WTC11 (cell line): ENCODE data around the gene TDRD3. TPM values are rescaled to one million over a fixed set of nuclear protein-coding genes. Genes with fewer than 3 reads are reported as not detected.

Experiments used
- ATAC-seq: fragments of 200-7000 bp; cut with Tn5 transposase; 2 replicates; pipeline ENCODE4 v1.10.0; 2021; ENCODE audit warnings: mild to moderate bottlenecking, moderate library complexity
- CTCF ChIA-PET: fragments of 300-600 bp; sonication (Branson Sonifier 250); formaldehyde crosslinking; loops from one replicate; lab custom pipeline; 2021; ENCODE audit warnings: antibody characterized with exemption; lab: Charles Lee
- POLR2A ChIA-PET: fragments of 350-600 bp; sonication (Branson Sonifier 250); formaldehyde crosslinking; loops from one replicate; lab custom pipeline; 2021; ENCODE audit warnings: antibody characterized with exemption; lab: Charles Lee
- DNase-seq: peaks from one replicate; pipeline ENCODE4 v3.0.0; 2021; ENCODE audit warnings: low spot score
- H3K27ac Mint-ChIP-seq: 2 replicates; pipeline ENCODE4 v1.8.0; 2021; ENCODE audit warnings: mixed read lengths
- H3K27me3 Mint-ChIP-seq: 2 replicates; pipeline ENCODE4 v1.8.0; 2021; ENCODE audit warnings: low read depth, mild to moderate bottlenecking, moderate library complexity, mixed read lengths
- H3K36me3 Mint-ChIP-seq: 2 replicates; pipeline ENCODE4 v1.8.0; 2021; ENCODE audit warnings: mixed read lengths
- H3K4me1 Mint-ChIP-seq: 2 replicates; pipeline ENCODE4 v1.8.0; 2022; ENCODE audit warnings: mixed read lengths
- H3K4me3 Mint-ChIP-seq: 2 replicates; pipeline ENCODE4 v1.8.0; 2021; ENCODE audit warnings: mild to moderate bottlenecking, moderate library complexity, mixed read lengths
- H3K9me3 Mint-ChIP-seq: 2 replicates; pipeline ENCODE4 v1.8.0; 2021; ENCODE audit warnings: mixed read lengths
- EMX1 ChIP-seq: fragments of 250-450 bp; sonication (Bioruptor Pico); IDR thresholded peaks from 2 replicates; pipeline ENCODE4 v1.8.0; 2021; ENCODE audit warnings: mild to moderate bottlenecking
- FOXJ3 ChIP-seq: sonication (generic); formaldehyde crosslinking; IDR thresholded peaks from 2 replicates; pipeline ENCODE4 v1.9.0; 2021; ENCODE audit warnings: missing genetic modification reagents, mild to moderate bottlenecking, borderline replicate concordance
- FOXK1 ChIP-seq: sonication (generic); formaldehyde crosslinking; IDR thresholded peaks from 2 replicates; pipeline ENCODE4 v1.8.0; 2022; ENCODE audit warnings: mild to moderate bottlenecking, moderate library complexity, missing genetic modification reagents
- GABPB1 ChIP-seq: sonication (generic); formaldehyde crosslinking; IDR thresholded peaks from 2 replicates; pipeline ENCODE4 v1.8.1; 2023; ENCODE audit warnings: mild to moderate bottlenecking, missing genetic modification reagents
- GRHL2 ChIP-seq: fragments of 250-450 bp; sonication (Bioruptor Pico); IDR thresholded peaks from 2 replicates; pipeline ENCODE4 v1.8.0; 2022; ENCODE audit warnings: mild to moderate bottlenecking, moderate library complexity; ENCODE audit not compliant: insufficient replicate concordance, severe bottlenecking
- IRF2 ChIP-seq: sonication (generic); formaldehyde crosslinking; IDR thresholded peaks from 2 replicates; pipeline ENCODE4 v1.8.0; 2022; ENCODE audit warnings: low read depth, missing genetic modification reagents, borderline replicate concordance
- KAT7 ChIP-seq: sonication (generic); formaldehyde crosslinking; IDR thresholded peaks from 2 replicates; pipeline ENCODE4 v1.8.1; 2023; ENCODE audit warnings: missing genetic modification reagents, mild to moderate bottlenecking, borderline replicate concordance
- MYBL2 ChIP-seq: sonication (generic); formaldehyde crosslinking; IDR thresholded peaks from 2 replicates; pipeline ENCODE4 v1.8.1; 2023; ENCODE audit warnings: mild to moderate bottlenecking, moderate library complexity, missing genetic modification reagents
- NFYB ChIP-seq: sonication (generic); formaldehyde crosslinking; conservative IDR thresholded peaks from 2 replicates; pipeline ENCODE4 v1.8.0; 2022; ENCODE audit warnings: low read depth, missing genetic modification reagents
- NR3C1 ChIP-seq: sonication (generic); formaldehyde crosslinking; conservative IDR thresholded peaks from 2 replicates; pipeline ENCODE4 v1.8.1; 2023; ENCODE audit warnings: low read depth, mild to moderate bottlenecking, missing genetic modification reagents
- PRRX2 ChIP-seq: fragments of 250-450 bp; sonication (Bioruptor Pico); IDR thresholded peaks from 2 replicates; pipeline ENCODE4 v1.8.0; 2021; ENCODE audit warnings: mild to moderate bottlenecking
- ZNF317 ChIP-seq: sonication (generic); formaldehyde crosslinking; IDR thresholded peaks from 2 replicates; pipeline ENCODE4 v1.8.1; 2023; ENCODE audit warnings: low read depth, mild to moderate bottlenecking, moderate library complexity, missing genetic modification reagents, borderline replicate concordance
- total RNA-seq: library from RNA; stranded (reverse); gene quantifications from 3 replicates; pipeline ENCODE4 v1.2.3, GENCODE V29; 2021
- TF ChIP-seq, protein P1 (sequence below): sonication (generic); formaldehyde crosslinking; IDR thresholded peaks from 2 replicates; pipeline ENCODE4 v1.8.1; 2022; ENCODE audit warnings: mild to moderate bottlenecking, moderate library complexity, missing genetic modification reagents
- TF ChIP-seq, protein P2 (sequence below): fragments of 250-450 bp; sonication (Bioruptor Pico); IDR thresholded peaks from 2 replicates; pipeline ENCODE4 v1.9.0; 2021; ENCODE audit warnings: moderate library complexity, mild to moderate bottlenecking, inconsistent platforms, borderline replicate concordance
- TF ChIP-seq, protein P3 (sequence below): sonication (generic); formaldehyde crosslinking; IDR thresholded peaks from 2 replicates; pipeline ENCODE4 v1.8.0; 2022; ENCODE audit warnings: missing genetic modification reagents
- TF ChIP-seq, protein P4 (sequence below): sonication (generic); formaldehyde crosslinking; IDR thresholded peaks from 2 replicates; pipeline ENCODE4 v1.8.1; 2023; ENCODE audit warnings: mild to moderate bottlenecking, moderate library complexity, missing genetic modification reagents
- TF ChIP-seq, protein P5 (sequence below): sonication (generic); formaldehyde crosslinking; IDR thresholded peaks from 2 replicates; pipeline ENCODE4 v1.8.1; 2023; ENCODE audit warnings: mild to moderate bottlenecking, missing genetic modification reagents, moderate library complexity
- TF ChIP-seq, protein P6 (sequence below): sonication (generic); formaldehyde crosslinking; conservative IDR thresholded peaks from 2 replicates; pipeline ENCODE4 v1.8.1; 2022; ENCODE audit warnings: mild to moderate bottlenecking, missing genetic modification reagents
- TF ChIP-seq, protein P7 (sequence below): fragments of 200-600 bp; IDR thresholded peaks from 2 replicates; pipeline ENCODE4 v1.8.0; 2022; ENCODE audit warnings: antibody characterized with exemption
- TF ChIP-seq, protein P8 (sequence below): fragments of 250-450 bp; sonication (Bioruptor Pico); IDR thresholded peaks from 2 replicates; pipeline ENCODE4 v1.9.0; 2021; ENCODE audit warnings: mild to moderate bottlenecking

Gene TDRD3
- total RNA-seq, 1 experiment from 2014 or later = 19.5 TPM

DNA sequence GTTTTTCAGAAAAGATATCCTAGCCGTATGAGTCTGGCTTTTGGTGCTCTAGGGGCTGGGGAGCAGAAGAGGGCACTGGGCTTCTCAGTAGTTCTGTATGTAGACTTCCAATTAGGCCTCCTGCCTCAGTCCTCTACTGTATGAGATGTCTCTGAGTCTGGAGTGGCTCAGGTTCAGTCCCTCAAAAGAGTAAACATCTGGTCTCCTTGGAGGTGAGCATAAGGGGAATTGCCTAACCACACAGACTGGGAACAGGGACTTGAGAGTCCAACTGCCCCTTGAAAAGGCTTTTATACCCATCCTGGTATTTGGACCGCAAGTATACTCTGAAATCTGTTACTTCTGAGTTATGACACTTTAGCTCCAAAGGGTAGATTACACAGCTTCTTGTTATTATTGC lies 214.5 kb downstream of the TDRD3 start:
- ATAC-seq (no peak), DNase-seq (no peak)
- Mint-ChIP-seq H3K4me3 (no peak overlapping the region), H3K27me3 (no peaks in the 10 kb centered on the region), H3K4me1 (peaks cover 11% of the 10 kb centered on the region), H3K9me3 (no peaks in the 10 kb centered on the region), H3K36me3 (no peaks in the 10 kb centered on the region), H3K27ac (no peak overlapping the region)
- TF ChIP-seq, protein P1, sequence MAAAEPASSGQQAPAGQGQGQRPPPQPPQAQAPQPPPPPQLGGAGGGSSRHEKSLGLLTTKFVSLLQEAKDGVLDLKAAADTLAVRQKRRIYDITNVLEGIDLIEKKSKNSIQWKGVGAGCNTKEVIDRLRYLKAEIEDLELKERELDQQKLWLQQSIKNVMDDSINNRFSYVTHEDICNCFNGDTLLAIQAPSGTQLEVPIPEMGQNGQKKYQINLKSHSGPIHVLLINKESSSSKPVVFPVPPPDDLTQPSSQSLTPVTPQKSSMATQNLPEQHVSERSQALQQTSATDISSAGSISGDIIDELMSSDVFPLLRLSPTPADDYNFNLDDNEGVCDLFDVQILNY (CRISPR knock-in tag) = no peak
- no peak for TF ChIP-seq NR3C1 (CRISPR knock-in tag)
- TF ChIP-seq FOXJ3 = no peak
- TF ChIP-seq ZNF317 (CRISPR knock-in tag) = no peak
- TF ChIP-seq, protein P2, sequence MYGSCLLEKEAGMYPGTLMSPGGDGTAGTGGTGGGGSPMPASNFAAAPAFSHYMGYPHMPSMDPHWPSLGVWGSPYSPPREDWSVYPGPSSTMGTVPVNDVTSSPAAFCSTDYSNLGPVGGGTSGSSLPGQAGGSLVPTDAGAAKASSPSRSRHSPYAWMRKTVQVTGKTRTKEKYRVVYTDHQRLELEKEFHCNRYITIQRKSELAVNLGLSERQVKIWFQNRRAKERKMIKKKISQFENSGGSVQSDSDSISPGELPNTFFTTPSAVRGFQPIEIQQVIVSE (CRISPR knock-in tag) = no peak
- TF ChIP-seq, protein P3, sequence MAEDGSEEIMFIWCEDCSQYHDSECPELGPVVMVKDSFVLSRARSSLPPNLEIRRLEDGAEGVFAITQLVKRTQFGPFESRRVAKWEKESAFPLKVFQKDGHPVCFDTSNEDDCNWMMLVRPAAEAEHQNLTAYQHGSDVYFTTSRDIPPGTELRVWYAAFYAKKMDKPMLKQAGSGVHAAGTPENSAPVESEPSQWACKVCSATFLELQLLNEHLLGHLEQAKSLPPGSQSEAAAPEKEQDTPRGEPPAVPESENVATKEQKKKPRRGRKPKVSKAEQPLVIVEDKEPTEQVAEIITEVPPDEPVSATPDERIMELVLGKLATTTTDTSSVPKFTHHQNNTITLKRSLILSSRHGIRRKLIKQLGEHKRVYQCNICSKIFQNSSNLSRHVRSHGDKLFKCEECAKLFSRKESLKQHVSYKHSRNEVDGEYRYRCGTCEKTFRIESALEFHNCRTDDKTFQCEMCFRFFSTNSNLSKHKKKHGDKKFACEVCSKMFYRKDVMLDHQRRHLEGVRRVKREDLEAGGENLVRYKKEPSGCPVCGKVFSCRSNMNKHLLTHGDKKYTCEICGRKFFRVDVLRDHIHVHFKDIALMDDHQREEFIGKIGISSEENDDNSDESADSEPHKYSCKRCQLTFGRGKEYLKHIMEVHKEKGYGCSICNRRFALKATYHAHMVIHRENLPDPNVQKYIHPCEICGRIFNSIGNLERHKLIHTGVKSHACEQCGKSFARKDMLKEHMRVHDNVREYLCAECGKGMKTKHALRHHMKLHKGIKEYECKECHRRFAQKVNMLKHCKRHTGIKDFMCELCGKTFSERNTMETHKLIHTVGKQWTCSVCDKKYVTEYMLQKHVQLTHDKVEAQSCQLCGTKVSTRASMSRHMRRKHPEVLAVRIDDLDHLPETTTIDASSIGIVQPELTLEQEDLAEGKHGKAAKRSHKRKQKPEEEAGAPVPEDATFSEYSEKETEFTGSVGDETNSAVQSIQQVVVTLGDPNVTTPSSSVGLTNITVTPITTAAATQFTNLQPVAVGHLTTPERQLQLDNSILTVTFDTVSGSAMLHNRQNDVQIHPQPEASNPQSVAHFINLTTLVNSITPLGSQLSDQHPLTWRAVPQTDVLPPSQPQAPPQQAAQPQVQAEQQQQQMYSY (CRISPR knock-in tag) = no peak
- TF ChIP-seq PRRX2 = no peak
- TF ChIP-seq, protein P4, sequence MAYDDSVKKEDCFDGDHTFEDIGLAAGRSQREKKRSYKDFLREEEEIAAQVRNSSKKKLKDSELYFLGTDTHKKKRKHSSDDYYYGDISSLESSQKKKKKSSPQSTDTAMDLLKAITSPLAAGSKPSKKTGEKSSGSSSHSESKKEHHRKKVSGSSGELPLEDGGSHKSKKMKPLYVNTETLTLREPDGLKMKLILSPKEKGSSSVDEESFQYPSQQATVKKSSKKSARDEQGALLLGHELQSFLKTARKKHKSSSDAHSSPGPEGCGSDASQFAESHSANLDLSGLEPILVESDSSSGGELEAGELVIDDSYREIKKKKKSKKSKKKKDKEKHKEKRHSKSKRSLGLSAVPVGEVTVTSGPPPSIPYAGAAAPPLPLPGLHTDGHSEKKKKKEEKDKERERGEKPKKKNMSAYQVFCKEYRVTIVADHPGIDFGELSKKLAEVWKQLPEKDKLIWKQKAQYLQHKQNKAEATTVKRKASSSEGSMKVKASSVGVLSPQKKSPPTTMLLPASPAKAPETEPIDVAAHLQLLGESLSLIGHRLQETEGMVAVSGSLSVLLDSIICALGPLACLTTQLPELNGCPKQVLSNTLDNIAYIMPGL (CRISPR knock-in tag) = no peak
- TF ChIP-seq KAT7 (CRISPR knock-in tag) = no peak
- TF ChIP-seq IRF2 (CRISPR knock-in tag) = no peak
- no peak for TF ChIP-seq EMX1 (CRISPR knock-in tag)
- no peak for TF ChIP-seq MYBL2 (CRISPR knock-in tag)
- TF ChIP-seq, protein P5, sequence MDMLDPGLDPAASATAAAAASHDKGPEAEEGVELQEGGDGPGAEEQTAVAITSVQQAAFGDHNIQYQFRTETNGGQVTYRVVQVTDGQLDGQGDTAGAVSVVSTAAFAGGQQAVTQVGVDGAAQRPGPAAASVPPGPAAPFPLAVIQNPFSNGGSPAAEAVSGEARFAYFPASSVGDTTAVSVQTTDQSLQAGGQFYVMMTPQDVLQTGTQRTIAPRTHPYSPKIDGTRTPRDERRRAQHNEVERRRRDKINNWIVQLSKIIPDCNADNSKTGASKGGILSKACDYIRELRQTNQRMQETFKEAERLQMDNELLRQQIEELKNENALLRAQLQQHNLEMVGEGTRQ (CRISPR knock-in tag) = no peak
- TF ChIP-seq NFYB = no peak
- TF ChIP-seq GABPB1 (CRISPR knock-in tag) = no peak
- TF ChIP-seq, protein P6, sequence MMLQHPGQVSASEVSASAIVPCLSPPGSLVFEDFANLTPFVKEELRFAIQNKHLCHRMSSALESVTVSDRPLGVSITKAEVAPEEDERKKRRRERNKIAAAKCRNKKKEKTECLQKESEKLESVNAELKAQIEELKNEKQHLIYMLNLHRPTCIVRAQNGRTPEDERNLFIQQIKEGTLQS (CRISPR knock-in tag) = no peak
- TF ChIP-seq FOXK1 (CRISPR knock-in tag) = no peak
- no peak for TF ChIP-seq GRHL2
- TF ChIP-seq, protein P7, sequence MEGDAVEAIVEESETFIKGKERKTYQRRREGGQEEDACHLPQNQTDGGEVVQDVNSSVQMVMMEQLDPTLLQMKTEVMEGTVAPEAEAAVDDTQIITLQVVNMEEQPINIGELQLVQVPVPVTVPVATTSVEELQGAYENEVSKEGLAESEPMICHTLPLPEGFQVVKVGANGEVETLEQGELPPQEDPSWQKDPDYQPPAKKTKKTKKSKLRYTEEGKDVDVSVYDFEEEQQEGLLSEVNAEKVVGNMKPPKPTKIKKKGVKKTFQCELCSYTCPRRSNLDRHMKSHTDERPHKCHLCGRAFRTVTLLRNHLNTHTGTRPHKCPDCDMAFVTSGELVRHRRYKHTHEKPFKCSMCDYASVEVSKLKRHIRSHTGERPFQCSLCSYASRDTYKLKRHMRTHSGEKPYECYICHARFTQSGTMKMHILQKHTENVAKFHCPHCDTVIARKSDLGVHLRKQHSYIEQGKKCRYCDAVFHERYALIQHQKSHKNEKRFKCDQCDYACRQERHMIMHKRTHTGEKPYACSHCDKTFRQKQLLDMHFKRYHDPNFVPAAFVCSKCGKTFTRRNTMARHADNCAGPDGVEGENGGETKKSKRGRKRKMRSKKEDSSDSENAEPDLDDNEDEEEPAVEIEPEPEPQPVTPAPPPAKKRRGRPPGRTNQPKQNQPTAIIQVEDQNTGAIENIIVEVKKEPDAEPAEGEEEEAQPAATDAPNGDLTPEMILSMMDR = no peak
- TF ChIP-seq, protein P8, sequence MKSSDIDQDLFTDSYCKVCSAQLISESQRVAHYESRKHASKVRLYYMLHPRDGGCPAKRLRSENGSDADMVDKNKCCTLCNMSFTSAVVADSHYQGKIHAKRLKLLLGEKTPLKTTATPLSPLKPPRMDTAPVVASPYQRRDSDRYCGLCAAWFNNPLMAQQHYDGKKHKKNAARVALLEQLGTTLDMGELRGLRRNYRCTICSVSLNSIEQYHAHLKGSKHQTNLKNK (CRISPR knock-in tag) = no peak
- CTCF ChIA-PET = no interaction called here
- POLR2A ChIA-PET = interaction anchor here (1.4 kb wide), 1 partner anchor 28 kb away, joined by 3 read pairs; no protein-coding TSS in a partner anchor
